OCI-LY3 (cell line): Measurements from ENCODE around the gene OVAAL.

Source experiments
- H2AFZ ChIP-seq: fragments of 200-600, 300-600 bp; shearing (Covaris generic); 2 replicates; pipeline ENCODE4 v1.6.0; 2014; ENCODE audit warnings: antibody characterized with exemption, low read depth, low read length
- H3K27ac ChIP-seq: fragments of 200-600, 300-600 bp; sonication (generic); 2 replicates; pipeline ENCODE4 v1.5.1; 2014; ENCODE audit warnings: mild to moderate bottlenecking, low read length, moderate library complexity, mixed read lengths
- H3K27me3 ChIP-seq: fragments of 200-600, 300-600 bp; sonication (generic); 2 replicates; pipeline ENCODE4 v1.6.1; 2014; ENCODE audit warnings: low read depth, low read length, mixed read lengths
- H3K36me3 ChIP-seq: fragments of 200-600, 300-600 bp; sonication (generic); replicated peaks from 2 replicates; pipeline ENCODE3; 2014; ENCODE audit warnings: low read depth, low read length, mixed read lengths
- H3K4me1 ChIP-seq: fragments of 300-600, 200-600 bp; sonication (generic); 2 replicates; pipeline ENCODE4 v1.6.1; 2014; ENCODE audit warnings: low read length, mixed read lengths
- H3K4me2 ChIP-seq: fragments of 200-600, 300-600 bp; sonication (generic); 2 replicates; pipeline ENCODE4 v1.6.1; 2014; ENCODE audit warnings: low read length, mixed read lengths
- H3K4me3 ChIP-seq: fragments of 300-600, 200-600 bp; sonication (generic); 2 replicates; pipeline ENCODE4 v1.5.1; 2014; ENCODE audit warnings: antibody characterized with exemption, mild to moderate bottlenecking, low read length, moderate library complexity
- H3K79me2 ChIP-seq: fragments of 300-600, 200-600 bp; shearing (Covaris generic); 2 replicates; pipeline ENCODE4 v1.6.1; 2014; ENCODE audit warnings: mild to moderate bottlenecking, low read length, mixed read lengths
- H3K9ac ChIP-seq: fragments of 300-600, 200-600 bp; shearing (Covaris generic); 2 replicates; pipeline ENCODE4 v1.6.0; 2014; ENCODE audit warnings: mild to moderate bottlenecking, low read length, moderate library complexity
- H3K9me3 ChIP-seq: fragments of 200-600, 300-600 bp; shearing (Covaris generic); 2 replicates; pipeline ENCODE4 v1.6.1; 2014; ENCODE audit warnings: low read length, mixed read lengths; ENCODE audit not compliant: insufficient read depth
- H4K20me1 ChIP-seq: fragments of 200-600, 300-600 bp; sonication (generic); 2 replicates; pipeline ENCODE4 v1.6.1; 2016; ENCODE audit warnings: low read length, mixed read lengths; ENCODE audit not compliant: insufficient read depth
- CTCF ChIP-seq: fragments of 200-600, 300-600 bp; sonication (generic); IDR thresholded peaks from 2 replicates; pipeline ENCODE4 v1.5.1; 2014; ENCODE audit warnings: antibody characterized with exemption, low read length, low read depth
- EZH2phosphoT487 ChIP-seq: fragments of 200-600 bp; shearing (Covaris generic); IDR thresholded peaks from 2 replicates; pipeline ENCODE4 v1.6.1; 2018; ENCODE audit warnings: antibody characterized with exemption, mixed run types, low read depth

The OVAAL gene

GRCh38 chr1:180534214-180534613 is 24.6 kb upstream of the OVAAL start:
- peak overlapping the region; percentile 92 for H2AFZ ChIP-seq
- no peaks in the 10 kb centered on the region for H3K36me3 ChIP-seq
- peaks cover 17% of the 10 kb centered on the region for H3K4me1 ChIP-seq
- no peaks in the 10 kb centered on the region for H4K20me1 ChIP-seq
- no peak overlapping the region for H3K4me3 ChIP-seq
- no peaks in the 10 kb centered on the region for H3K9me3 ChIP-seq
- H3K27ac ChIP-seq = no peak overlapping the region
- peaks cover 12% of the 10 kb centered on the region for H3K27me3 ChIP-seq
- peak overlapping the region; percentile 55 for H3K4me2 ChIP-seq
- TF ChIP-seq CTCF (no peak), EZH2phosphoT487 (no peak)
- H3K79me2 ChIP-seq = no peaks in the 10 kb centered on the region
- no peak overlapping the region for H3K9ac ChIP-seq

DNA sequence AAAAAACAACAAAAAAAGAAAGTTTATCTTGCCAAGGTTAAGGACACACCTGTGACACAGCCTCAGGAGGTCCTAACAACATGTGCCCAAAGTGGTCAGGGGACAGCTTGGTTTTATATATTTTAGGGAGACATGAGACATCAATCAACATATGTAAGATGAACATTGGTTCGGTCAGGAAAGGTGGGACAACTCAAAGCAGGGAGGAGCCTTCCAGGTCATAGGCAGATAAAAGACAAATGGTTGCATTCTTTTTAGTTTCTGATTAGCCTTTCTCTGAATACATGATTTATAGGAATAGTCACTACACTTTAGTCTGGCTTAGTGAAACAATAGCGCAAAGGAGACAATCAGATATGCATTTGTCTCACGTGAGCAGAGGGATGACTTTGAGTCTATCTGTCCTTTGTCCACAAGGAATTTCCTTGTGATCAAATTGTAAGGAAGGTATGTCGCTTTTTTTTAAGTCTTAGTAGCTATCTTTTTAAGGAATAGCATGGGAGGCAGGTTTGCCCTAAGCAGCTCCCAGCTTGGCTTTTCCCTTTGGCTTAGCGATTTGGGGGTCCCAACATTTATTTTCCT is 23.3 kb upstream of the OVAAL start:
- H2AFZ ChIP-seq = 0 out of 2 replicates have a peak overlapping the region, but pooled peaks have one; percentile 82
- H3K9me3 ChIP-seq = no peaks in the 10 kb centered on the region
- TF ChIP-seq EZH2phosphoT487 (no peak), CTCF (no peak)

DNA sequence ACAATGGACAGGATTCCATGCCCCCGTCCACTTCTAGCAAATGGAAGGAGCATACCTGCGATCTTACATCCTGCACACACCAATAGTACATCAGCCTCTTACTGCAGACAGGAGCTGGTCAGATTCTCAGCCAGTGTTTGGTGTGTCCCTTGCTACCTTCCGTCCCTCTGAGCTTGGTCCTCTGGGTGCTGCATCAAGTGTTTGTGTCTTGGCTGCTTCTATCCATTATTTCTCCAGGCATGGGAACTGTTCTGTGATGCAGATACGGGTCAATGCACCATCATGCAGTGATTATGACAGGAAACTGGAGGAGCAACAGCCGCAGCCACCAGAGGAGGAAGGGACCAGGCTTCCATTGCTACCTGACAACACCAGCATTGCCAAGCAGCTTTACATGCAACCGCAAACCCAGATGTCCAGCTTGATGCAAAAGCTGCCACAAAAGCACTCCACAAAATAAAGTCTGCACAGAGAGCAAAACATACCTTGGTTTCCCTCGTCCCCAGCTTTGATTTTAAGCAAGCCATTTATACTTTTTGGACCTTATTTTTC is 21.9 kb upstream of the OVAAL start:
- no peaks in the 10 kb centered on the region for H3K79me2 ChIP-seq
- peak overlapping the region; percentile 65 for H3K4me3 ChIP-seq
- no peaks in the 10 kb centered on the region for H3K36me3 ChIP-seq
- H3K4me2 ChIP-seq = peak overlapping the region; percentile 63
- H3K27ac ChIP-seq = no peak overlapping the region
- H3K4me1 ChIP-seq = peaks cover 17% of the 10 kb centered on the region
- H3K9ac ChIP-seq = 0 out of 2 replicates have a peak overlapping the region, but pooled peaks have one; percentile 11
- no peaks in the 10 kb centered on the region for H3K9me3 ChIP-seq
- H3K27me3 ChIP-seq = peaks cover 12% of the 10 kb centered on the region
- no peaks in the 10 kb centered on the region for H4K20me1 ChIP-seq
- H2AFZ ChIP-seq = peak overlapping the region; percentile 82
- TF ChIP-seq EZH2phosphoT487 = no peak
- TF ChIP-seq CTCF = no peak

More for the DNA sequence above, 23.3 kb upstream of the OVAAL start:
- H3K36me3 ChIP-seq = no peaks in the 10 kb centered on the region
- H3K4me2 ChIP-seq = peak overlapping the region; percentile 63
- H3K4me1 ChIP-seq = peaks cover 17% of the 10 kb centered on the region
- no peaks in the 10 kb centered on the region for H3K79me2 ChIP-seq
- no peak overlapping the region for H3K27ac ChIP-seq
- H3K9ac ChIP-seq = no peak overlapping the region
- H3K27me3 ChIP-seq = peaks cover 12% of the 10 kb centered on the region
- H3K4me3 ChIP-seq = peak overlapping the region; percentile 65; the same call in 1 of the 2 replicates
- no peaks in the 10 kb centered on the region for H4K20me1 ChIP-seq

- H3K79me2 ChIP-seq = no peaks in the 10 kb centered on the region
- H3K9me3 ChIP-seq = no peaks in the 10 kb centered on the region
- peaks cover 12% of the 10 kb centered on the region for H3K27me3 ChIP-seq
- no peaks in the 10 kb centered on the region for H3K36me3 ChIP-seq
- no peak overlapping the region for H3K4me2 ChIP-seq
- no peaks in the 10 kb centered on the region for H4K20me1 ChIP-seq
- no peak overlapping the region for H3K4me3 ChIP-seq
- H3K4me1 ChIP-seq = peaks cover 13% of the 10 kb centered on the region; the same call in 1 of the 2 replicates
- H3K27ac ChIP-seq = no peak overlapping the region
- TF ChIP-seq EZH2phosphoT487 (no peak), CTCF (no peak)
- H2AFZ ChIP-seq = no peak overlapping the region
- no peak overlapping the region for H3K9ac ChIP-seq
Observed at GRCh38 chr1:180539136-180539535, 19.6 kb upstream of the OVAAL start.
